Measurements from ENCODE around the gene SDF2. TPM values are rescaled to one million over a fixed set of nuclear protein-coding genes. Genes with fewer than 3 reads are reported as not detected.

SDF2 gene
- total and polyA plus RNA-seq, 9 of the 15 experiments (the other 6 are each of a cell fraction or from before 2014, with no cell fraction given): 41.2 to 132 (median 65.6) TPM

- peak; percentile 94 for TF ChIP-seq POLR2H (tag; IDR thresholded peaks at IDR 0.05; ENCODE audit: low read depth)
- no peak for TF ChIP-seq HES1 (IDR thresholded peaks at IDR 0.05; ENCODE audit: low read depth)
- no peak for TF ChIP-seq RBM15 (IDR thresholded peaks at IDR 0.05; ENCODE audit: insufficient read depth, low read length)
- TF ChIP-seq E2F5 (CRISPR knock-in tag; IDR thresholded peaks at IDR 0.05): no peak
- TF ChIP-seq ZNF124 (CRISPR knock-in tag; IDR thresholded peaks at IDR 0.05): no peak
- no peak for TF ChIP-seq ZBTB49 (CRISPR knock-in tag; IDR thresholded peaks at IDR 0.05; ENCODE audit: borderline replicate concordance)
- TF ChIP-seq ELK3 (CRISPR knock-in tag; IDR thresholded peaks at IDR 0.05): no peak
- TF ChIP-seq ARID1B (IDR thresholded peaks at IDR 0.05): no peak; the same call in 1 of the 2 replicates
- TF ChIP-seq KDM1A (IDR thresholded peaks at IDR 0.05): no peak
- peak; percentile 74 for TF ChIP-seq RBBP5 (IDR thresholded peaks at IDR 0.05; ENCODE audit: borderline replicate concordance, insufficient read depth, low read length, poor library complexity, severe bottlenecking)
- no peak for TF ChIP-seq PTTG1 (tag; IDR thresholded peaks at IDR 0.05; ENCODE audit: low read depth)
- TF ChIP-seq ZNF589 (CRISPR knock-in tag; IDR thresholded peaks at IDR 0.05; ENCODE audit: low read depth): 0 out of 2 replicates have a peak, but pooled peaks have one; percentile 40
- TF ChIP-seq ZNF507 (tag; conservative IDR thresholded peaks at IDR 0.05): no peak
- TF ChIP-seq SREBF2 (CRISPR knock-in tag; IDR thresholded peaks at IDR 0.05): no peak
- peak; percentile 85 for TF ChIP-seq VEZF1 (CRISPR knock-in tag; IDR thresholded peaks at IDR 0.05)
- TF ChIP-seq KAT2B (IDR thresholded peaks at IDR 0.05; ENCODE audit: low read depth, low read length): no peak
- TF ChIP-seq BCOR (IDR thresholded peaks at IDR 0.05): no peak
- no peak for TF ChIP-seq PKNOX1 (IDR thresholded peaks at IDR 0.05)
- peak; percentile 78 for TF ChIP-seq SAP30 (IDR thresholded peaks at IDR 0.05; ENCODE audit: borderline replicate concordance, insufficient read depth, low read depth, low read length, poor library complexity, severe bottlenecking)
- TF ChIP-seq TCFL5 (CRISPR knock-in tag; conservative IDR thresholded peaks at IDR 0.05): no peak
- no peak for TF ChIP-seq ZNF785 (CRISPR knock-in tag; IDR thresholded peaks at IDR 0.05)
Observed at GRCh38 chr17:28598799-28599310, 62.9 kb downstream of the SDF2 start, which contains the start of gene SPAG5 (continued).
